A673 (cell line): ENCODE measurements around the gene IL11.

ENCODE experiments used
- EZH2 ChIP-seq: fragments of 200-600 bp; sonication (generic); IDR thresholded peaks from 2 replicates; pipeline ENCODE4 v1.6.1; 2017; ENCODE audit warnings: borderline replicate concordance, low read depth, mild to moderate bottlenecking, mixed read lengths, antibody characterized with exemption, low read length; ENCODE audit not compliant: poor library complexity, severe bottlenecking
- TF ChIP-seq, protein P1 (sequence below): fragments of 300-800, 200-600 bp; sonication (generic); conservative IDR thresholded peaks from 2 replicates; pipeline ENCODE4 v1.5.1; 2017; ENCODE audit warnings: low read depth, mild to moderate bottlenecking, antibody characterized with exemption, low read length, moderate library complexity, mixed read lengths

DNA sequence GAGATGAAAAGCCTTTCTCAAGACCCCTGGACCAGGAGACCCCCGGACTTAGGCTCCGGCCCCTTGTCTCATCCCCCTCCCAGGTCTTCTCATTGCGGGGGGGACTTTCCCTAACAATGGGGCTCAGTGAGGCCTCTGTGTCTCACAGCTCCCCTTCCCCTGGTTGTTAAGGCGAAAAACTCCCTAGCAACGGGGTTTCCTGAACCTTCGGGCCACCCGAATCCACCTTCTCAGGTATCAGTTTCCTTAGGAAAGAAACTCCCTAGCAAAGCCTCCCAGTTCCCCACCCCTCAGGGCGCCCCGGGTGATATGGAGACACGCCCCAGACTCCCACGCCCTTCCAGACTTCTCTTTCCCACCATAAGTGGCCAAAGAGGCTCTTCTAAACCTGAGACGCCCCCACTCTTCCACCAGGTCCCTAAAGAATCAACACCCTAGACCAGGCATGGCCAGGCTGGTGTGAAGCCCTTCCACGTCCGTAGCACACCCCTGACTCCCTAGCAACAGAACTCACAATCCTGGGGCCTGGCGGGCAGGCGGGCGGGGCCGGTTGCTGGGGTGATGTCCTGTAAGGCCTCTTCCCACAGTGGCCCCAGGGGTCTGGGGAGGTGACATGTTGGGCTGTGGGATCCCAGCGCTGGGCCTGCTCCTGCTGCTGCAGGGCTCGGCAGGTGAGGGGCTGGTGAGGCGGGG, 6.1 kb upstream of the IL11 start, which contains the start of gene TMEM190:
- TF ChIP-seq, protein P1, sequence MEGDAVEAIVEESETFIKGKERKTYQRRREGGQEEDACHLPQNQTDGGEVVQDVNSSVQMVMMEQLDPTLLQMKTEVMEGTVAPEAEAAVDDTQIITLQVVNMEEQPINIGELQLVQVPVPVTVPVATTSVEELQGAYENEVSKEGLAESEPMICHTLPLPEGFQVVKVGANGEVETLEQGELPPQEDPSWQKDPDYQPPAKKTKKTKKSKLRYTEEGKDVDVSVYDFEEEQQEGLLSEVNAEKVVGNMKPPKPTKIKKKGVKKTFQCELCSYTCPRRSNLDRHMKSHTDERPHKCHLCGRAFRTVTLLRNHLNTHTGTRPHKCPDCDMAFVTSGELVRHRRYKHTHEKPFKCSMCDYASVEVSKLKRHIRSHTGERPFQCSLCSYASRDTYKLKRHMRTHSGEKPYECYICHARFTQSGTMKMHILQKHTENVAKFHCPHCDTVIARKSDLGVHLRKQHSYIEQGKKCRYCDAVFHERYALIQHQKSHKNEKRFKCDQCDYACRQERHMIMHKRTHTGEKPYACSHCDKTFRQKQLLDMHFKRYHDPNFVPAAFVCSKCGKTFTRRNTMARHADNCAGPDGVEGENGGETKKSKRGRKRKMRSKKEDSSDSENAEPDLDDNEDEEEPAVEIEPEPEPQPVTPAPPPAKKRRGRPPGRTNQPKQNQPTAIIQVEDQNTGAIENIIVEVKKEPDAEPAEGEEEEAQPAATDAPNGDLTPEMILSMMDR: no peak
- TF ChIP-seq EZH2: no peak
